BLaER1 (cell line): ENCODE data around the gene ZNF773.
A peak's percentile ranks its signal among the peaks of the same experiment; 100 is the strongest.
"Not testable (repeated sequence)": the region's sequence is repeated elsewhere in the genome, so short reads cannot be mapped to it uniquely, and the experiment has no call there.

Source experiments
- H3K27ac ChIP-seq: shearing (Covaris generic); formaldehyde crosslinking; 2 replicates; pipeline ENCODE4 v1.8.1; 2022
- H3K27me3 ChIP-seq: shearing (Covaris generic); formaldehyde crosslinking; 2 replicates; pipeline ENCODE4 v1.8.1; 2022
- H3K36me3 ChIP-seq: shearing (Covaris generic); formaldehyde crosslinking; 2 replicates; pipeline ENCODE4 v1.8.1; 2022
- H3K4me1 ChIP-seq: shearing (Covaris generic); formaldehyde crosslinking; 2 replicates; pipeline ENCODE4 v1.8.1; 2022
- H3K4me2 ChIP-seq: shearing (Covaris generic); formaldehyde crosslinking; 2 replicates; pipeline ENCODE4 v1.8.1; 2022
- H3K4me3 ChIP-seq: shearing (Covaris generic); formaldehyde crosslinking; 2 replicates; pipeline ENCODE4 v1.8.1; 2022
- H3K9ac ChIP-seq: shearing (Covaris generic); formaldehyde crosslinking; 2 replicates; pipeline ENCODE4 v1.8.1; 2022
- H3K9me3 ChIP-seq: shearing (Covaris generic); formaldehyde crosslinking; 2 replicates; pipeline ENCODE4 v1.8.1; 2022
- H4K20me1 ChIP-seq: shearing (Covaris generic); formaldehyde crosslinking; 2 replicates; pipeline ENCODE4 v1.8.1; 2022
- Cebpa-rat ChIP-seq: shearing (Covaris generic); IDR thresholded peaks from 2 replicates; pipeline ENCODE4 v1.8.1; 2022

The ZNF773 gene

GRCh38 chr19:57499680-57500395, at the start of gene ZNF773:
Gene ZNF773, plus strand, starts transcription at chr19:57499938. Its CDS starts 143 bp downstream, at chr19:57500081.
- H3K27ac ChIP-seq: peak within 1 kb of the TSS; percentile 94
- peaks cover 45% of the 10 kb centered on the region for H3K36me3 ChIP-seq
- H3K9ac ChIP-seq: peak within 1 kb of the TSS; percentile 90
- not testable (repeated sequence) for H3K27me3 ChIP-seq, H4K20me1 ChIP-seq
- peak within 1 kb of the TSS; percentile 78 for H3K4me3 ChIP-seq
- H3K4me1 ChIP-seq: peaks cover 11% of the 10 kb centered on the region
- H3K4me2 ChIP-seq: peak within 1 kb of the TSS; percentile 96
- peaks cover 32% of the 10 kb centered on the region for H3K9me3 ChIP-seq

GRCh38 chr19:57452307-57452706, 47.4 kb upstream of the ZNF773 start:
- Histone ChIP-seq H3K4me1 (no peaks in the 10 kb centered on the region), H3K27ac (no peak overlapping the region), H3K36me3 (peaks cover 49% of the 10 kb centered on the region), H4K20me1 (no peaks in the 10 kb centered on the region), H3K9me3 (peaks cover 7% of the 10 kb centered on the region; the same call in 1 of the 2 replicates), H3K27me3 (no peaks in the 10 kb centered on the region), H3K9ac (no peak overlapping the region), H3K4me2 (no peak overlapping the region), H3K4me3 (no peak overlapping the region)
- peak; percentile 62; the same call in 1 of the 2 replicates for TF ChIP-seq Cebpa-rat

GRCh38 chr19:57465680-57466381, 33.9 kb upstream of the ZNF773 start:
- Histone ChIP-seq H4K20me1 (peaks cover 13% of the 10 kb centered on the region; the same call in 1 of the 2 replicates), H3K36me3 (peaks cover 47% of the 10 kb centered on the region), H3K27ac (no peak overlapping the region), H3K9ac (no peak overlapping the region), H3K9me3 (peaks cover 58% of the 10 kb centered on the region), H3K27me3 (no peaks in the 10 kb centered on the region), H3K4me3 (no peak overlapping the region), H3K4me2 (no peak overlapping the region), H3K4me1 (no peaks in the 10 kb centered on the region)
- TF ChIP-seq Cebpa-rat: no peak

GRCh38 chr19:57466489-57466888, 33.2 kb upstream of the ZNF773 start:
- peaks cover 53% of the 10 kb centered on the region for H3K36me3 ChIP-seq
- H3K4me3 ChIP-seq: no peak overlapping the region
- H3K27ac ChIP-seq: no peak overlapping the region
- H3K27me3 ChIP-seq: no peaks in the 10 kb centered on the region
- peaks cover 13% of the 10 kb centered on the region; the same call in 1 of the 2 replicates for H4K20me1 ChIP-seq
- no peak for TF ChIP-seq Cebpa-rat
- no peaks in the 10 kb centered on the region for H3K4me1 ChIP-seq
- no peak overlapping the region for H3K9ac ChIP-seq
- H3K4me2 ChIP-seq: no peak overlapping the region
- peaks cover 64% of the 10 kb centered on the region for H3K9me3 ChIP-seq

GRCh38 chr19:57473646-57474045, 26.1 kb upstream of the ZNF773 start:
- no peak for TF ChIP-seq Cebpa-rat
- Histone ChIP-seq H3K27me3 (no peaks in the 10 kb centered on the region), H3K36me3 (peaks cover 73% of the 10 kb centered on the region), H3K4me1 (peaks cover 42% of the 10 kb centered on the region), H4K20me1 (peaks cover 12% of the 10 kb centered on the region; the same call in 1 of the 2 replicates), H3K4me2 (peak overlapping the region; percentile 94), H3K4me3 (peak overlapping the region; percentile 33), H3K9me3 (peaks cover 81% of the 10 kb centered on the region), H3K9ac (no peak overlapping the region), H3K27ac (no peak overlapping the region)

- TF ChIP-seq Cebpa-rat: peak; percentile 72
- Histone ChIP-seq H3K9me3 (peaks cover 59% of the 10 kb centered on the region), H3K4me3 (peak within 1 kb of the TSS; percentile 86), H3K27me3 (no peaks in the 10 kb centered on the region), H4K20me1 (peaks cover 12% of the 10 kb centered on the region; the same call in 1 of the 2 replicates), H3K4me1 (peaks cover 42% of the 10 kb centered on the region), H3K4me2 (peak within 1 kb of the TSS; percentile 94), H3K9ac (peak within 1 kb of the TSS; percentile 89), H3K27ac (peak within 1 kb of the TSS; percentile 85), H3K36me3 (peaks cover 39% of the 10 kb centered on the region)
Observed at GRCh38 chr19:57477191-57478008, 22.3 kb upstream of the ZNF773 start, which contains the start of gene ZNF772. Gene ZNF772, minus strand, starts transcription at chr19:57477566. Its CDS starts 257 bp downstream, at chr19:57477309.

GRCh38 chr19:57487477-57488298, 12.1 kb upstream of the ZNF773 start, which contains the start of gene ZNF419:
Gene ZNF419, plus strand, starts transcription at chr19:57487750. Its CDS starts 201 bp downstream, at chr19:57487951.
- H3K4me1 ChIP-seq, H3K9me3 ChIP-seq, H4K20me1 ChIP-seq, H3K27me3 ChIP-seq: not testable (repeated sequence)
- Histone ChIP-seq H3K4me2 (peak within 1 kb of the TSS; percentile 90), H3K27ac (peak within 1 kb of the TSS; percentile 87), H3K36me3 (peaks cover 27% of the 10 kb centered on the region), H3K9ac (peak within 1 kb of the TSS; percentile 87), H3K4me3 (peak within 1 kb of the TSS; percentile 94)

- Histone ChIP-seq H3K36me3 (peaks cover 33% of the 10 kb centered on the region), H3K9ac (peak overlapping the region; percentile 65), H3K4me2 (peak overlapping the region; percentile 90), H3K4me3 (peak overlapping the region; percentile 94)
- not testable (repeated sequence) for H3K27me3 ChIP-seq, H3K9me3 ChIP-seq, H3K4me1 ChIP-seq, H4K20me1 ChIP-seq, H3K27ac ChIP-seq
Observed at GRCh38 chr19:57488299-57488644, 11.5 kb upstream of the ZNF773 start.

GRCh38 chr19:57499332-57499679, 432 bp upstream of the ZNF773 start:
- H3K4me1 ChIP-seq: peaks cover 11% of the 10 kb centered on the region
- not testable (repeated sequence) for H3K4me3 ChIP-seq, H3K9ac ChIP-seq, H3K27ac ChIP-seq, H4K20me1 ChIP-seq, H3K4me2 ChIP-seq, H3K27me3 ChIP-seq
- H3K36me3 ChIP-seq: peaks cover 43% of the 10 kb centered on the region
- H3K9me3 ChIP-seq: peaks cover 30% of the 10 kb centered on the region

GRCh38 chr19:57500400-57500799, 662 bp downstream of the ZNF773 start:
- Histone ChIP-seq H3K9me3 (peaks cover 34% of the 10 kb centered on the region), H3K4me1 (peaks cover 11% of the 10 kb centered on the region), H3K9ac (peak overlapping the region; percentile 90), H3K27ac (peak overlapping the region; percentile 63), H3K4me2 (peak overlapping the region; percentile 96), H3K4me3 (peak overlapping the region; percentile 78), H3K36me3 (peaks cover 45% of the 10 kb centered on the region)
- H3K27me3 ChIP-seq, H4K20me1 ChIP-seq: not testable (repeated sequence)
